ENCODE results near the gene ADAMTS12. TPM values are rescaled to one million over a fixed set of nuclear protein-coding genes. Genes with fewer than 3 reads are reported as not detected.
A peak's percentile ranks its signal among the peaks of the same experiment; 100 is the strongest.

The ADAMTS12 gene
- total RNA-seq, 6 experiments from 2014 or later, result 42.2 to 49.7 (median 47.2) TPM

DNA sequence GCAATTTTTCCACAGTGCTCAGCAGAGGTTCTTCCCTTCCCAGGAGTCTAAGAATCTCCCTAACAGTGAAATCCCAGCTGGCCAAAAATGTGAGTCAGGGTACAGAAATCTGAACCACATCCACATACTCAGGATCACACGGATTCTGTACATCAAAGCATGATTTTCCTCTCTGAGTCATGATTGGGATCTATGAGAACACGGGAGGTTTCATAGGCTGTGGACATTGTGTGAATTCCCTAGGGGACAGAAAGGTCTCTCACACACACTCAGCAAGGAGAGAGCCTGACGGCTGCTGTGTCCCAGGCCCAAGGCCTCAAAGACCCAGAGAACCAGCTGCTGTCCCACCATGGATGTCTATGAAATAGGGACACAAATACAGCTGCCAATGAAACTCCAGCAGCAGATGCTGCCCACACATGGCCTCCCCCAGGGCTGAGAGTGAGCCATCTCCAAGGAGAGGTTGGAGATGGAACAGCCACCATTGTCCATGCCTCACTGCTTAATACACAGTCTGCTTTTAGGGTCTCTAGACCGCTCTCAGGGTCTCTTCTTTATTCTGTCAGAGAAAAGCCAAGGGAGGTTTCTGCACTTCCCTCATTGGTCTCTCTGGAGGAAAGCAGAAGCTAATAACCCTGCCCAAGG, 102.7 kb downstream of the ADAMTS12 start:
- no peaks in the 10 kb centered on the region; the same call in none of the 2 replicates for H3K27me3 Mint-ChIP-seq (ENCODE audit: insufficient read depth)
- peaks cover 5% of the 10 kb centered on the region for H3K9me3 Mint-ChIP-seq
- peaks cover 28% of the 10 kb centered on the region for H3K36me3 Mint-ChIP-seq (ENCODE audit: low read depth)
- H3K4me3 Mint-ChIP-seq, result peak overlapping the region; percentile 65
- peak; percentile 94 for DNase-seq
- peak overlapping the region; percentile 84 for H3K27ac Mint-ChIP-seq
- peaks cover 56% of the 10 kb centered on the region for H3K4me1 Mint-ChIP-seq (ENCODE audit: low read depth)
- TF ChIP-seq, protein P1, sequence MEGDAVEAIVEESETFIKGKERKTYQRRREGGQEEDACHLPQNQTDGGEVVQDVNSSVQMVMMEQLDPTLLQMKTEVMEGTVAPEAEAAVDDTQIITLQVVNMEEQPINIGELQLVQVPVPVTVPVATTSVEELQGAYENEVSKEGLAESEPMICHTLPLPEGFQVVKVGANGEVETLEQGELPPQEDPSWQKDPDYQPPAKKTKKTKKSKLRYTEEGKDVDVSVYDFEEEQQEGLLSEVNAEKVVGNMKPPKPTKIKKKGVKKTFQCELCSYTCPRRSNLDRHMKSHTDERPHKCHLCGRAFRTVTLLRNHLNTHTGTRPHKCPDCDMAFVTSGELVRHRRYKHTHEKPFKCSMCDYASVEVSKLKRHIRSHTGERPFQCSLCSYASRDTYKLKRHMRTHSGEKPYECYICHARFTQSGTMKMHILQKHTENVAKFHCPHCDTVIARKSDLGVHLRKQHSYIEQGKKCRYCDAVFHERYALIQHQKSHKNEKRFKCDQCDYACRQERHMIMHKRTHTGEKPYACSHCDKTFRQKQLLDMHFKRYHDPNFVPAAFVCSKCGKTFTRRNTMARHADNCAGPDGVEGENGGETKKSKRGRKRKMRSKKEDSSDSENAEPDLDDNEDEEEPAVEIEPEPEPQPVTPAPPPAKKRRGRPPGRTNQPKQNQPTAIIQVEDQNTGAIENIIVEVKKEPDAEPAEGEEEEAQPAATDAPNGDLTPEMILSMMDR (IDR thresholded peaks at IDR 0.05), result no peak

DNA sequence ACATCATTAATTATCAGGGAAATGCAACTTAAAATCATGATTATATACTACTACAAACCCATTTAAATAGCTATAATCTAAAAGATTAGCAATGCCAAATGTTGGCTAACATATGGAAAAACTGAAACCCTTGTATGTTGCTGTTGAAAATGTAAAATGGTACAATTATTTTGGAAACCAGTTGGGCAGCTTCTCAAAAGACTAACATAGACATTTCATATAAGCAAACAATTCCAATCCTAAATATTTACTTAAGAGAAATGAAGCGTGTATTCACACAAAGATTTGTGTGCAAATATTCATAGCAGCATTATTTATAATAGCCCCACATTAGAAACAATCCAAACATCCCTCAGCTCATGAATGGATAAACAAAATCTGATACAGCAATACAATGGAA, 106.2 kb downstream of the ADAMTS12 start:
- Mint-ChIP-seq H3K4me3 (no peak overlapping the region), H3K36me3 (ENCODE audit: low read depth) (peaks cover 20% of the 10 kb centered on the region), H3K9me3 (peaks cover 5% of the 10 kb centered on the region), H3K27ac (no peak overlapping the region), H3K4me1 (ENCODE audit: low read depth) (peaks cover 73% of the 10 kb centered on the region), H3K27me3 (ENCODE audit: insufficient read depth) (no peaks in the 10 kb centered on the region; the same call in 1 of the 2 replicates)
- no peak for DNase-seq
- TF ChIP-seq, protein P1 (IDR thresholded peaks at IDR 0.05), result no peak

DNA sequence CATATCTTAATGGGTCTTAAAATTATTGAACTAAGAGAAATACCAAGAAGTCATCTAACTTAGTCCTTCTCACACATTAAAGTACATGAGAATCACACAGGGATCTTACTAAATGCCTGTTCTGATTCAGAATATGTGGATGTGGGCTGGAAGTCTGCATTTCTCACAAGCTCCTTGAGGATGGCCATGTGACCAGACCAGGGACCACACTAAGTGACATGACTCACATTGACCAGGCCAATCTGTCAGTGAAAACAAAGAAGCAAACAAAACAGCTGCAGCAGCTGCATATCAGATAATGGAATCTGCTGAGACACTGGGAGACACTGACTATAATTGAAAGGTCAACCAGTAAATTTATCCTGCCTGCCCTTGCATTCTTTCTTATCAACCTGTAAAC, 110.5 kb downstream of the ADAMTS12 start:
- H3K4me3 Mint-ChIP-seq, result no peak overlapping the region
- no peaks in the 10 kb centered on the region; the same call in 1 of the 2 replicates for H3K27me3 Mint-ChIP-seq (ENCODE audit: insufficient read depth)
- H3K4me1 Mint-ChIP-seq (ENCODE audit: low read depth), result peaks cover 61% of the 10 kb centered on the region
- peak overlapping the region; percentile 29; the same call in 1 of the 2 replicates for H3K27ac Mint-ChIP-seq
- DNase-seq, result peak; percentile 73
- peaks cover 5% of the 10 kb centered on the region for H3K9me3 Mint-ChIP-seq
- TF ChIP-seq, protein P1 (IDR thresholded peaks at IDR 0.05), result no peak
- H3K36me3 Mint-ChIP-seq (ENCODE audit: low read depth), result peaks cover 29% of the 10 kb centered on the region

DNA sequence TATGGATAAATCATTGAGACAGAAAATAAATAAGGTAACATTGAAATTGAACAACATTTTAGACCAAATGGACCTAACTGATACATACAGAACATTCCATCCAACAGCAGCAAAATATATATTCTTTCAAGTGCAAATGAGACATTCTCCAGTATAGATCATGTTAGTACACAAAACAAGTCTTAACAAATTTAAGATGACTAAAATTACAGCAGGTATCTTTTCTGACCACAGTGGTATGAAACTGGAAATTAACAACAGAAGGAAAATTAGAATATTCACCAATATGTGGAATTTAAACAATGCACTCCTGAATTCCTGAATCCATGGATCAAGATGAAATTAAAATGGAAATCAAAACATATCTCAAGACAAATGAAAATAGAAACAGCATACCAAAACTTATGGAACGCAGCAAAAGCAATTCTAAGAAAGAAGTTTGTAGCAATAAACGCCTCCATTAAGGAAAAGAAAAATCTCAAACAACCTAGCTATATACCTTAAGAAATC, 115.6 kb downstream of the ADAMTS12 start:
- no peak overlapping the region for H3K27ac Mint-ChIP-seq
- H3K4me3 Mint-ChIP-seq, result no peak overlapping the region

DNA sequence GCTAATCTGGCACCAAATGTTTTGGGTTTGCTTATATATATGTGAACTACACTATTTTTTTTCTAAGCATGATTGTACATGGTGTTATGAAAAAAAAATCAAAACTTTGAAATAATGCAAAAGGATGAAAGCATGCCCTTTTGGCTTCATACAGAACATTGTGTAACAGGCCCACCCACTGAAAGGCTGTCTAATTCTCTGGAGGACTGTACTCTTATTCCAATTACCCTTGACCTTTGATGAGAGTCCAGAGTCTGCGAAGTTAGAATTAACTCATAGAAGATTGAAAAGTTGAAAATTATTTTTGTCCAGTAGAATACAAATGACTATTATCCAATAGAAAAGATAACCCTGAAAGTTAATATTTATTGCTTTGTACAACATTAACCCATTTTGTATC, 117.4 kb downstream of the ADAMTS12 start:
- no peak overlapping the region for H3K4me3 Mint-ChIP-seq
- no peak overlapping the region for H3K27ac Mint-ChIP-seq
- H3K27me3 Mint-ChIP-seq (ENCODE audit: insufficient read depth), result no peaks in the 10 kb centered on the region; the same call in 1 of the 2 replicates
- H3K36me3 Mint-ChIP-seq (ENCODE audit: low read depth), result peaks cover 26% of the 10 kb centered on the region
- TF ChIP-seq, protein P1 (IDR thresholded peaks at IDR 0.05), result no peak
- no peak for DNase-seq
- no peaks in the 10 kb centered on the region; the same call in 1 of the 2 replicates for H3K9me3 Mint-ChIP-seq
- H3K4me1 Mint-ChIP-seq (ENCODE audit: low read depth), result peaks cover 65% of the 10 kb centered on the region

More for the DNA sequence above, 115.6 kb downstream of the ADAMTS12 start:
- Mint-ChIP-seq H3K36me3 (ENCODE audit: low read depth) (peaks cover 26% of the 10 kb centered on the region), H3K4me1 (ENCODE audit: low read depth) (peaks cover 68% of the 10 kb centered on the region), H3K27me3 (ENCODE audit: insufficient read depth) (no peaks in the 10 kb centered on the region; the same call in none of the 2 replicates), H3K9me3 (no peaks in the 10 kb centered on the region; the same call in 1 of the 2 replicates)
- TF ChIP-seq, protein P1 (IDR thresholded peaks at IDR 0.05), result no peak
- no peak for DNase-seq
